Measurements from ENCODE around the gene SMARCC2. TPM values are rescaled to one million over a fixed set of nuclear protein-coding genes. Genes with fewer than 3 reads are reported as not detected.

SMARCC2 gene
- total and polyA plus RNA-seq, 9 of the 15 experiments (the other 6 are each of a cell fraction or from before 2014, with no cell fraction given) = 11.9 to 86.0 (median 36.6) TPM

- TF ChIP-seq TFAP4 (CRISPR knock-in tag; IDR thresholded peaks at IDR 0.05; ENCODE audit: borderline replicate concordance) (0 out of 2 replicates have a peak, but pooled peaks have one; percentile 7), ELK3 (CRISPR knock-in tag; IDR thresholded peaks at IDR 0.05) (no peak), SUPT5H (IDR thresholded peaks at IDR 0.05) (peak; percentile 45; the same call in 1 of the 2 replicates)
Measured at GRCh38 chr12:56162468-56163290, 26.6 kb downstream of the SMARCC2 start (continued).

GRCh38 chr12:56161690-56162351 is 27.5 kb downstream of the SMARCC2 start:
- ATAC-seq (no peak), FAIRE-seq (no peak), DNase-seq (ENCODE audit: extremely low read depth in 1 of 4, low spot score in 3 of 4) (no peak)
- no TSS peak for BruUV-seq (replicated peaks)
- ChIA-PET POLR2A (interaction anchor here (0.5 to 8.9 kb wide), 17 partner anchors 8 to 267 kb away, joined by 3 to 124 read pairs (median 8); partner anchors contain the start of genes CNPY2, ESYT1, MYL6B and PA2G4), CTCF (ENCODE audit: low intra/inter-chr PET ratio) (no interaction called here)
- no peak overlapping the region for H3K4me2 ChIP-seq (ENCODE audit: insufficient read depth, low read length)
- TF ChIP-seq KDM5B (IDR thresholded peaks at IDR 0.05; ENCODE audit: insufficient replicate concordance, low read depth, low read length) (peak; percentile 30), KLF1 (tag; IDR thresholded peaks at IDR 0.05) (no peak), SIN3A (IDR thresholded peaks at IDR 0.05; ENCODE audit: borderline replicate concordance in 2 of 2, control insufficient read depth in 1 of 2, low read depth in 2 of 2, low read length in 2 of 2) (0 out of 4 replicates have a peak, but pooled peaks of 1 of the 2 experiments have one; percentile 31), POLR2G (IDR thresholded peaks at IDR 0.05; ENCODE audit: low read depth, low read length) (0 out of 2 replicates have a peak, but pooled peaks have one; percentile 14), POLR2AphosphoS2 (IDR thresholded peaks at IDR 0.05; ENCODE audit: low read length) (peak; percentile 43), ZNF644 (tag; IDR thresholded peaks at IDR 0.05; ENCODE audit: low read depth) (no peak), SUPT5H (IDR thresholded peaks at IDR 0.05) (0 out of 2 replicates have a peak, but pooled peaks have one; percentile 30), POLR2AphosphoS5 (IDR thresholded peaks at IDR 0.05; ENCODE audit: control insufficient read depth, insufficient read depth, low read depth, low read length) (peak; percentile 37; the same call in 1 of the 2 replicates), TFAP4 (CRISPR knock-in tag; IDR thresholded peaks at IDR 0.05; ENCODE audit: borderline replicate concordance) (peak; percentile 13; the same call in 1 of the 2 replicates)
- H4K20me1 ChIP-seq (replicated peaks; ENCODE audit: control insufficient read depth, insufficient read depth, low read length) = peaks cover 34% of the 10 kb centered on the region; the same call in 1 of the 2 replicates
- intact Hi-C loops (cut with micrococcal nuclease) (no loop called here), in situ Hi-C loops (cut with MboI) (no loop called here)
- peaks cover 40% of the 10 kb centered on the region for H3K79me2 ChIP-seq (ENCODE audit: control insufficient read depth, insufficient read depth, low read length)
- H3K9ac ChIP-seq (ENCODE audit: insufficient read depth in 1 of 2, low read depth in 2 of 2, low read length in 2 of 2) = no peak overlapping the region
- WGBS (ENCODE audit: insufficient coverage, low coverage, missing lambda C conversion rate) = 84% methylated on average over 10 of the region's 10 CpGs
- peaks cover 77% of the 10 kb centered on the region for H3K36me3 ChIP-seq (ENCODE audit: control insufficient read depth, insufficient read depth, low read length)
- peaks cover 3% of the 10 kb centered on the region for H3K9me1 ChIP-seq (ENCODE audit: control insufficient read depth, insufficient read depth, low read length)
- H3K27me3 ChIP-seq (ENCODE audit: control insufficient read depth in 2 of 2, insufficient read depth in 2 of 2, low read length in 2 of 2) = no peaks in the 10 kb centered on the region
- no peak overlapping the region for H2AFZ ChIP-seq (ENCODE audit: low read depth, low read length)
- no peak overlapping the region for H3K27ac ChIP-seq (ENCODE audit: extremely low read depth, low read depth, low read length)
- no peaks in the 10 kb centered on the region for H3K9me3 ChIP-seq (replicated peaks; ENCODE audit: control insufficient read depth, insufficient read depth, low read depth, low read length)
- H3K4me3 ChIP-seq = no peak overlapping the region
- H3K4me1 ChIP-seq (replicated peaks in 1 of 2; ENCODE audit: control insufficient read depth in 2 of 2, insufficient read depth in 2 of 2, low read length in 2 of 2) = peaks cover 16 to 27% of the 10 kb centered on the region in 2 experiments; a peak in 4 of 5 replicates

All from K562 (cell line).